CD14-positive monocyte (primary cell): ENCODE measurements around the gene ATP8A1. TPM values are rescaled to one million over a fixed set of nuclear protein-coding genes. Genes with fewer than 3 reads are reported as not detected.

ENCODE experiments used
- DNase-seq, 3 donors: peaks; one replicate each; pipeline ENCODE4 v3.0.0-alpha.2; 2011 to 2022
- H2AFZ ChIP-seq: 2 replicates; pipeline ENCODE4 v1.6.0; 2012; ENCODE audit warnings: mild to moderate bottlenecking, low read depth, low read length, inconsistent platforms; ENCODE audit not compliant: insufficient read depth, poor library complexity, severe bottlenecking
- H3K27ac ChIP-seq, 2 donors: 1 replicate in 1 of 2; 2 replicates in 1 of 2; pipeline ENCODE4 v1.5.1; 2012 to 2013; ENCODE audit warnings: low read length in 2 of 2, control low read depth in 1 of 2, inconsistent platforms in 1 of 2, low read depth in 1 of 2, mild to moderate bottlenecking in 1 of 2
- H3K27me3 ChIP-seq, 2 donors: one replicate each; pipeline versions ENCODE4 v1.6.0 to v1.6.1; 2011 to 2013; ENCODE audit warnings: low read length in 2 of 2; ENCODE audit not compliant: control insufficient read depth in 2 of 2, insufficient read depth in 2 of 2
- H3K36me3 ChIP-seq, 2 donors: replicated peaks in 1 of 2; 1 replicate in 1 of 2; 2 replicates in 1 of 2; pipeline versions ENCODE4 v1.5.1 to v1.6.1; 2012 to 2013; ENCODE audit warnings: low read length in 2 of 2, control low read depth in 1 of 2, inconsistent platforms in 1 of 2, mild to moderate bottlenecking in 1 of 2; ENCODE audit not compliant: insufficient read depth in 2 of 2, control insufficient read depth in 1 of 2
- H3K4me1 ChIP-seq, 2 donors: 1 replicate in 1 of 2; 2 replicates in 1 of 2; pipeline versions ENCODE4 v1.5.1 to v1.6.1; 2012 to 2013; ENCODE audit warnings: low read length in 2 of 2, control low read depth in 1 of 2, inconsistent platforms in 1 of 2, mild to moderate bottlenecking in 1 of 2, moderate library complexity in 1 of 2; ENCODE audit not compliant: insufficient read depth in 2 of 2, control insufficient read depth in 1 of 2
- H3K4me2 ChIP-seq: replicated peaks from 2 replicates; pipeline ENCODE3; 2012; ENCODE audit warnings: low read length, moderate library complexity, mild to moderate bottlenecking; ENCODE audit not compliant: poor library complexity, severe bottlenecking; ENCODE audit errors: extremely low read depth
- H3K4me3 ChIP-seq, 3 experiments: fragments of 200-600 bp in 1 of 3; sonication (generic) in 1 of 3; replicated peaks in 1 of 3; 1 replicate in 2 of 3; 2 replicates in 1 of 3; pipeline ENCODE4 v1.5.1; 2011 to 2013; ENCODE audit warnings: low read length in 3 of 3, mild to moderate bottlenecking in 3 of 3, control low read depth in 2 of 3, low read depth in 2 of 3, inconsistent platforms in 1 of 3, moderate library complexity in 1 of 3
- H3K79me2 ChIP-seq: 2 replicates; pipeline ENCODE4 v1.6.0; 2012; ENCODE audit warnings: mild to moderate bottlenecking, control low read depth, inconsistent platforms, low read length, moderate library complexity; ENCODE audit not compliant: insufficient read depth
- H3K9ac ChIP-seq: 2 replicates; pipeline ENCODE4 v1.6.0; 2017; ENCODE audit warnings: low read length, mild to moderate bottlenecking; ENCODE audit not compliant: insufficient read depth, poor library complexity, severe bottlenecking
- H3K9me3 ChIP-seq, 2 donors: replicated peaks in 1 of 2; 1 replicate in 1 of 2; 2 replicates in 1 of 2; pipeline versions ENCODE4 v1.5.1 to v1.6.1; 2012 to 2013; ENCODE audit warnings: low read length in 2 of 2, control low read depth in 1 of 2; ENCODE audit not compliant: control insufficient read depth in 1 of 2, insufficient read depth in 1 of 2
- H4K20me1 ChIP-seq: 2 replicates; pipeline ENCODE4 v1.6.0; 2012; ENCODE audit warnings: mild to moderate bottlenecking, low read length, control low read depth, moderate library complexity; ENCODE audit not compliant: insufficient read depth
- H3K27ac Mint-ChIP-seq, 7 donors: one replicate each; pipeline ENCODE4 v1.8.0; 2020; ENCODE audit warnings: mild to moderate bottlenecking in 7 of 7, mixed read lengths in 7 of 7, moderate library complexity in 6 of 7, inconsistent platforms in 2 of 7
- H3K27me3 Mint-ChIP-seq, 3 donors: one replicate each; pipeline ENCODE4 v1.8.0; 2021 to 2022; ENCODE audit warnings: low read depth in 3 of 3, mild to moderate bottlenecking in 3 of 3, mixed read lengths in 3 of 3, moderate library complexity in 3 of 3, inconsistent platforms in 1 of 3
- H3K36me3 Mint-ChIP-seq, 2 donors: one replicate each; pipeline ENCODE4 v1.8.0; 2020; ENCODE audit warnings: mixed read lengths in 2 of 2, inconsistent platforms in 1 of 2, mild to moderate bottlenecking in 1 of 2
- H3K4me1 Mint-ChIP-seq: one replicate; pipeline ENCODE4 v1.8.0; 2020; ENCODE audit warnings: mild to moderate bottlenecking, mixed read lengths
- H3K4me3 Mint-ChIP-seq, 2 donors: one replicate each; pipeline ENCODE4 v1.8.0; 2020; ENCODE audit warnings: mild to moderate bottlenecking in 2 of 2, mixed read lengths in 2 of 2, moderate library complexity in 1 of 2
- H3K9me3 Mint-ChIP-seq, 7 donors: one replicate each; pipeline ENCODE4 v1.8.0; 2020 to 2022; ENCODE audit warnings: mixed read lengths in 7 of 7, mild to moderate bottlenecking in 6 of 7, moderate library complexity in 6 of 7, inconsistent platforms in 2 of 7
- CTCF ChIP-seq: fragments of 200-600 bp; IDR thresholded peaks from one replicate; pipeline ENCODE4 v1.8.0; 2022; ENCODE audit warnings: antibody characterized with exemption, mild to moderate bottlenecking
- WGBS: methylation state at CpG from one replicate; pipeline ENCODE4 v1.1.5; 2013; ENCODE audit warnings: missing lambda C conversion rate; ENCODE audit not compliant: insufficient coverage; 5-methylcytosine and 5-hydroxymethylcytosine counted together
- intact Hi-C, 2 donors: fragments of 100-400 bp; cut with micrococcal nuclease; formaldehyde crosslinking; loops; one replicate each; pipeline versions ENCODE4 v1.15.0 to v1.15.1; 2023
- polyA plus RNA-seq, 3 donors: library from polyadenylated mRNA; depleted of rRNA in 1 of 3; unstranded in 2 of 3; stranded (reverse) in 1 of 3; fragments of 300-500 nt in 2 of 3; fragments of >200 nt in 1 of 3; fragmentation: Illumina TruSeq in 2 of 3; gene quantifications; 1 replicate in 2 of 3; 2 replicates in 1 of 3; pipeline ENCODE4 v1.2.3, GENCODE V29; 2012 to 2021

Gene ATP8A1
- polyA plus RNA-seq, 3 donors: 2.2 to 10.8 (median 3.2) TPM

- no peak for TF ChIP-seq CTCF
- Histone ChIP-seq H3K9me3 (no peaks in the 10 kb centered on the region), H4K20me1 (no peaks in the 10 kb centered on the region), H3K9ac (no peak overlapping the region), H3K4me3 (no peak overlapping the region), H3K27ac (no peak overlapping the region), H3K4me1 (no peaks in the 10 kb centered on the region), H2AFZ (no peak overlapping the region), H3K4me2 (no peak overlapping the region), H3K27me3 (peaks cover 0 to 4% of the 10 kb centered on the region in 2 donors), H3K36me3 (no peaks in the 10 kb centered on the region), H3K79me2 (no peaks in the 10 kb centered on the region)
- intact Hi-C loops: no loop called here
- Mint-ChIP-seq H3K27ac (no peak overlapping the region), H3K4me3 (no peak overlapping the region), H3K9me3 (peaks cover 2 to 14% (median 8%) of the 10 kb centered on the region in 7 donors), H3K36me3 (no peaks in the 10 kb centered on the region), H3K27me3 (peaks cover 0 to 15% (median 4%) of the 10 kb centered on the region in 3 donors), H3K4me1 (peaks cover under 1% of the 10 kb centered on the region)
- no peak for DNase-seq
- no CpG with 5 or more reads among the region's 1 CpG for WGBS
Measured at GRCh38 chr4:42385516-42385915, 271.4 kb downstream of the ATP8A1 start.

DNA sequence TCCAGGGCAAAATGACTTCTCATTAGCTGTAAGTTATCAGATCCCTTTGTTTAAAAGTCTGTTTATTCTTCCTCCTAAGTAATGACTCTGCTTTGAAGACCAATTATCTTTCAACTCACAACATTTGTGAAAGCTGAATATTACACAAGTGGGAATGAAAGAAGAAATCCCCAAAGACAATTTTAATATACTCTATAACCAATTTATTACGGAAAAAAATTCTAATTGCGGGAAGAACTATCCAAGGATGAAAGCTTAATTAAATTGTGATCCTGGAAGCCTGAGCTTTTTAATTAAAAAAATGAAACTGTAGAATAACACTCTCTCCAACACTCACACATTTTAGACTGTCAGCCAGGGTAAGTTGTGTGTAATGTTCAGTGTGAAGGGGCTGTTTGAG lies 275.2 kb downstream of the ATP8A1 start:
- Mint-ChIP-seq H3K4me3 (no peak overlapping the region), H3K9me3 (peaks cover 3 to 13% (median 5%) of the 10 kb centered on the region in 7 donors), H3K27ac (no peak overlapping the region), H3K27me3 (peaks cover 2 to 21% (median 5%) of the 10 kb centered on the region in 3 donors), H3K36me3 (no peaks in the 10 kb centered on the region), H3K4me1 (no peaks in the 10 kb centered on the region)
- Histone ChIP-seq H3K27ac (no peak overlapping the region), H3K4me1 (no peaks in the 10 kb centered on the region), H3K9me3 (no peaks in the 10 kb centered on the region), H3K79me2 (no peaks in the 10 kb centered on the region), H3K36me3 (no peaks in the 10 kb centered on the region), H3K4me2 (no peak overlapping the region), H3K9ac (no peak overlapping the region), H4K20me1 (no peaks in the 10 kb centered on the region), H3K27me3 (peaks cover 0 to 4% of the 10 kb centered on the region in 2 donors), H3K4me3 (no peak overlapping the region), H2AFZ (no peak overlapping the region)
- WGBS: no CpG with 5 or more reads among the region's 2 CpGs
- no peak for TF ChIP-seq CTCF
- DNase-seq: no peak
- intact Hi-C loops: no loop called here
